Activated CD4-positive, alpha-beta T cell treated with anti-CD3 and anti-CD28 coated beads, Interleukin-2, amount 50 U/mL, for 16 hours (primary cell): ENCODE measurements around the gene RAB8A.

ENCODE experiments used
- DNase-seq: peaks from one replicate; pipeline ENCODE4 v3.0.0-alpha.2; 2020

Gene RAB8A

DNA sequence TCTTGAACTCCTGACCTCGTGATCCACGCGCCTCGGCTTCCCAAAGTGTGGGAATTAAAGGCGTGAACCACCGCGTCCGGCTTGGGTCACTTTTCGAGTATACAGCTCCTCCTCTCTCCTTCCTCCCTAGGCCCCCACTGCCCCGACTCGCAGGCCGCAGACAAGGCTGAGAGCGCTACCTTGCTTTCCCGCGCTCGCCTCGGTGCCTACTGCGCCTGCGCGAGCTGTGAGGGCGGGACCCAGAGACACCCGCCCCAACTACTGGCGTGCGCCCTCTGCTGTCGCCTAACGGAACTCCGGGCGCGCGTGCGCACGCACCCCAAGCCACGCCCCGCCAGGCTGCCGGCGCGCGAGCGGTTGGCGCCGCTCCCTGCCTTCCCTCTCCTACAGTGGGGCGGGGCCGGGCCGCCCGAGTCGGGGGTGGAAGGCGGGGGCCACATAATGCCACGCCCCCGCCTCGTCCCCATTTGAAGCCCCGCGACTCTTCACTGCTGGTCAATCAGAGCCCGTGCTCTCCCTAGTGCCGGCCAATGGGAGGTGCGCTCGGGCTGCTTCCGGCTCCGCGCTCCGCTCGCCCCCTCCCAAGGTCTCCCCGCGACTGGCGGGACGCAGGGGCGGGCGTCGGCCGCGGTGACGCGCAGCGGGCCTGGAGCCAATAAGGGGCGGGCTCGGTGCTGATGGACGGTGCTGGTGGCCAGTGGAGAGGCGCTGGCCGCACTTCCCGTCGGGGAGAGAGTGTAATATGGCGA, at the start of gene RAB8A:
RAB8A (plus strand) TSS at position 730 of the 749 bp plus-strand sequence; CDS start at position 743, 13 bp downstream.
- DNase-seq = peak; percentile 99

DNA sequence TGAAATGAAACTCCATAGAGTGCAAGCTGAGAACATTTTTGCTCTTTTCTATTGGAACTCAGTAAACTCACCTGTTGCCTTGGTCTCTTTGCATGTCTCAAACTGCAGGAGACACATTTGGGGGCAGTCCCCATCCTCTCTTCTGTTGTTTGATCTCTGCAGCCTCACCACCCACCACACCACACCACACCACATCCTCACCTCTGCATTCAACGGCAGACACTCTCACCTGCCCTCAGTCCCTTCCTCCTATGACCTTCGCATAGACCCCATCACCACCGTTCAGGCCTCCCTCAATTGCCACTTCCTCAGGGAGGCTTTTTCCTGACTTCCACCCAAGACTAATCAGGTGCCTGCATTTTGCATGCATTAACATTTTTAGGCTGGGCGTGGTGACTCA, 49.7 kb upstream of the RAB8A start:
- no peak for DNase-seq

DNA sequence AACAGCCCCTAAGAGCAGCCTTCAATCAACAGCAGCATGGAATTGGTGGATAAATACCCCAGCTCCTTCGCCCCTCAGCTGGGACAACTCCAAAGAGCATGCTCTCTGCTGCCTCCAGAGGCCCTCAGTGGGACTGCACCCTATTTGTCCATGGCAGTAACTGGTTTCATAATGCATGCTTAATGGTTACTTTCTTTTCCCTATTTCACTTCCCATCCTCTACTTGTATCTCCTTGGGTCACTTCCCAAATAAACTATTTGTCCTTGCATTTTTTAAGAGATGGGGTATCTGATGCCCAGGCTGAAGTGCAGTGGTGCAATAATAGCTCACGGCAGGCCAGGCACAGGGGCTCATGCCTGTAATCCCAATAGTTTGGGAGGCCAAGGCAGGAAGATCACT, 48.9 kb upstream of the RAB8A start:
- peak; percentile 70 for DNase-seq

DNA sequence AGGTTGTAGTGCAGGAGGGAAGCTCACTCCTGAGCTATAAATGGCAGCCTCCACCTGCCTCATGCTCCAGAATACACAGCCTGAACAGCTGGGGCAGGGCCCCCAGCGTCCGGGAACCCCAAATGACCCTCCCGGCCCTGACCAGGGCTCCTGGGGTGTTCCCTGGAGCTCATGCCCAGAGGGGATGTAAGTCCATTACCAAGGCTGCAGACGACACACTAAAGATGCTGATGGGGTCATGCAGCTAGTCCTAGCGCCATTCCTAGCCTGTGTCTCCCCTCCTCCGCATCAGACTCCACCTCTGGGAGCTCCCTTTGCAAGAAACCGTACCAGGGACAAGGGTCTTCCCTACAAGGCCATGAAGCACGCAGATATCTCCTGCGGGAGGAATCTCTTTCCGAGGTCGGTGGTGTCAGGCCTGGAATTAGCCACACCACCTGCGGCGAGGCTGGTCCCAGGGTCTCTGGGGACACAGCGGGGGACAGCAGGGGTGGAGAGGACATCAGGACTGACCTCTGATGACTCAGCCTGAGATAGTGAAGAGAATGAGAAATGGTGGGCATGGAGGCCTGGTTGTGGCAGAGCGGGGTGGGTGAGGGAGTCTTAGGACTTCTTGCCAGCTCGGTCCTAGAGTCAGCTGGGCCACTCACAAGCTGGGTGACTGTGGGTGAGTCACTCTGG, 47.3 kb upstream of the RAB8A start:
- DNase-seq = no peak

DNA sequence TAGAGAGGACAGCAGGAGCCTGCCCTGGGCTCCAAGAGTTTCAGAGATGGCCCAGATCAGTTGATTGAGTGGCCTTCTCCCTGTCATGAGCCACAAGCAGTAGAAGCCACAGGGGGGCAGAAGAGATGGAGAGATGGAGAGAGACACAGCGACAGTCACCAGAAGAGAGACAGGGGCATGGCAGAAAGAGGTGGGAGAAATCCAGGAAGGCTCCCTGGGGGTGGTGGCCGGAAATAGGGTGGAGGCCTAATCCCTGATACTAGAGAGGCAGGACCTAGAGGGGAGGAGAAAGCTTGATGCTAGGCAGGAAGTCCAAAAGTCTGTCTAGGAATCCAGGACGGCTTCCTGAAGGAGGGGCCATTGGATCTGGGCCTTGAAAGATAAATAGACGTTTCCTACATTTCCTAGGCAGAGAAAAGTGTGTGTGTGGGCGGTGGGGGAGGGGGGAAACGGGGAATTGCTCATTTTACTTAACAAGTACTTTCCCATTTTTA, 45.0 kb upstream of the RAB8A start:
- DNase-seq = peak; percentile 57

DNA sequence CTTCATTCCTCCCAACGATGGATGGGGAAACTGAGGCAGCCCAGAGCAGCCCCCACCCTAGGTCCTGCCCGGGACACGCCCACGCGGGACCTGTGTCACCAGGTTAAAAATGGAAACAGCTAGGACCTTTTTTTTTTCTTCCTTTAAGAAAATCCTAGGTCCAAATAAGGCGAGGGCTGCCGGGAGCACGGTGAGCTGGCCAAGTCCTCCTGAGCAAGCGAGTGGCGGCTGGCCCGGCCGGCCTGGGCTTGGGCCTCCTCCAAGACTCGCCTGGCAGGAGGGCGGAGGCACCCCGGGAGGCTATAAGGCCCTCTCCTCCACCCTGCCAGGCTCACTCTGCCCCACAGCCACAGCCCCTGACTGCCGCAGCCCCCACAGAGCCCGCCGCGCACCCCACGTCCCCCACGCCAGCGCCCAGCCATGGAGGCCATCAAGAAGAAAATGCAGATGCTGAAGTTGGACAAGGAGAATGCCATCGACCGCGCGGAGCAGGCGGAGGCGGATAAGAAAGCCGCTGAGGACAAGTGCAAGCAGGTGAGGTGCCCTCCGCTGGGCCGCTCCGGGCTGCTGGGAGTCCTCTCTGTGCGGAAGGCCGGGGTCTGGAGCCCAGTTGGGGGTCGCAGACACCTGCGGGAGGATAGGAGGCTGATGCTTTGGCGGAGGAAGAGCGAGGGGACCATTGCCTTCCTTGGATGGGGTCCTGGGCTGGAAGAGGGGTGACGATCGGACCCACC, 44.3 kb upstream of the RAB8A start:
- no peak for DNase-seq

DNA sequence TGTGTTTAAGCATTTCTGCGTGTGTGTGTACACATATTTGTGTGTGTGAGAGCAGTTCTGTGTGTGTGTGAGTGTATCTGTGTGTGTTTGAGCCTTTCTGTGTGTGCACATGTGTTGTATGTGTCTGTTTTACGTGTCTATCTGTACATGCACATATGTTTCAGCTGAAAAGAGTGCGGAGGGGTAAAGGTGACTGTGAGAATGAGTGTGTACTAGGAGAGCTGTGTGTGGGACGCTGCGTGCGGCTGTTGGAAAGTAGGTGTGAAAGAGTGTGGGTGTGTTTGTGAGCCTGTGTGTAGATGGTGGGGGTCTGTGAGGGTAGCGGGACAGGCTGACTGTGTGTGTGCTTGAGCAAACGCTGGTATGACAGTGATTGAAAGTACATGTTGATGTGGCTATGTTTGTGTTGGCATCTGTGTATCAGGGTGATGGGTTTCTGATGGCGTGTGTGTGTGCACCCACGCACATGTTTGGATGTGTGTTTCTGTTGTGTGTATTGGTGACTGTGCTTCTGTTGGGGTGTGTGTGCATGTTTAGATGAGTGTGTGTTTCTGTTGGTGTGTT, 42.9 kb upstream of the RAB8A start:
- DNase-seq = no peak

DNA sequence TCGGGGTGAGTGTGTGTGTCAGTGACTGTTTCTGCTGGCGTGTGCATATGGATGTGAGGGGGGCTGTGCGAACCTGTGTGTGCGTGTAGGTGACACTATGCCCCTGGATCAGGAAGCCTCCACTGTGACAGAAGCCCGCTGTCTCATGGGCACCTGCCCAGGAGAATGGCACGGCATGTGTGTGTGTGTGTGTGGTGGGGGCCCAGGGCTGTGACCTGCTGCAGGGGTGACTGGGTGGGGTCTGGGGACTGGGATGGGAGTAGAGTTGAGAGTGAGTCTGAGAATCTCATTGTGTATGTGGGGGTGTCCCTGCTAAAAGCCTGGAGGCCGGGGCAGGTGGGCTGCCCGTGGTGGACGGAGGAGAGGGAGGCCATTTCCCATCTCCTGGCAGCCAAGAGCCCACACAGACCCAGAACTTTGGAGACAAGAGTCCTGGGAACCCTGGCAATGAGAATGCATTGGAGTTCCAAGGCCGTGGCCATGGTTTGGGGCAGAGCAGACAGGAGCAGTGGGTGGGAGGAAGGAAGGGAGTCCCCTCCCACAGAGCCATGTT, 41.8 kb upstream of the RAB8A start:
- no peak for DNase-seq

DNA sequence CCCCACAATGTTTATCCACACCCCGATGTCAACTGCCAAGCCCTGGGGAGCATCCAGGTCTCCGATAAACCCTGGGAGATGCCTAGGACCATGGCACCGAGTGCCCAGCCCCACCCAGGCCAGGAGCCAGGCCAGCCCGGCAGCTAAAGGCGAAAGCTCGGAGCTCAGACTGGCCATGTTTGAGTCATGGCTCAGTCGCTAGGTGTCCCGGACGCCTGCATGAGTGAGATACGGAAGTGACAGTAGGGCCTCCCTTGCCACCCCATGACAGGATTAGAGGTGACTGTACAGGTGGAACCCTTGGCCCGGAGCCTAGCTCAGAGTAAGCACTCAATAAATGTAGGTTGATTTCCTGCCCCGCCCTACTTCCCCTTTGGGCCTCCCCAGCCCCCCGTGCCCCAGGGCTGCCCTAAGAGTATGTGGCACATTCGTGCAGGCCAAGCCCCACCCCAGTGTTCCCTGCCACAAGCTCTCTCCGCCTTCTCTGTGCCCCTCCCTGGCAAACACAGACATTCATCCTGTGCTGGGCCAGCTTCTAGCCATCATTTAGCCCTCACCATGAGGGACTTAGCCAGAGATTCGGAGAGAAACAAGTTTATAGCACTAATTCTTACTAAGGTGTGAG, 41.2 kb upstream of the RAB8A start:
- peak; percentile 90 for DNase-seq

DNA sequence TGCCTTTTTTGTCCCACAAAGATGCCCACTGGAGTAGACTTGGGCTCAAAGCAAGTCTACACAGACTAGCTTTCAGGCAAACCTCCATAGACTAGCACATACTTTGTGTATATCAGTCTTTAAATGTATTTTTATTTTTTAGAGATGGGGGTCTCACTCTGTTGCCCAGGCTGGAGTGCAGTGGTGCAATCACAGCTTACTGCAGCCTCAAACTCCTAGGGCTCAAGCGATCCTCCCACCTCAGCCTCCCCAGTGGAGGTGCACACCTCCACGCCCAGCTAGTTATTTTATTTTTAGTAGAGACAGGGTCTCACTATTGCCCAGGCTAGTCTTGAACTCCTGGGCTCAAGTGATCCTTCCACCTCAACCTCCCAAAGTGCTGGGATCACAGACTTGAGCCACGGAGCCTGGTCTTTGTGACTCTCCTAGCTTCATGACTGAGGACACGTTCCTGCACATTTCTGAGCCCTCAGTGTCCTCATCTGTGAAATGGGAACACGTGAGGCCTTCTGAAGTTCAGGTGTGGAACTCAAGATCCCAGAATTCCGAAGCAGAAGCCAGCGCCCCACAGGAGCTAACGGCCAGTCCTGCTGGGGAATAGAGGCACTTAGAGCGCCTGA, 40.5 kb upstream of the RAB8A start:
- DNase-seq = no peak

DNA sequence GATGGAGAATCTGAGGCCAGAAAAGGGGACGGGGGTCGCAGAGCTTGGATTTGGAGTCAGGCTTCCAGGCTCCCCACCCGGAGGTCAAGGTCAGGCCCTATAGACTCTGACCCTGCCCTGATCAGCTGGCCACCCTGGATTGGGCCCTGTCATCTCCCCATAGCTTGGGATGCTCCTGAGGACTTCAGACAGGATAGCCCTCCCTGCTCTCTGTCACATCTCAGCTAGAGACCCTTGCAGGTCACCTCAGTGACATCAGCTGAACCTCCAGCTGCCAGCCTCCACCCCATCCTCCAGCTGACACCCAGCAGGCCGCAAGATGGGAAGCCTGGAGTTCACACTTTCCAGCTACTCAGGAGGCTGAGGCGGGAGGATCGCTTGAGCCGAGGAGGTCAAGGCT, 38.2 kb upstream of the RAB8A start:
- DNase-seq = no peak

DNA sequence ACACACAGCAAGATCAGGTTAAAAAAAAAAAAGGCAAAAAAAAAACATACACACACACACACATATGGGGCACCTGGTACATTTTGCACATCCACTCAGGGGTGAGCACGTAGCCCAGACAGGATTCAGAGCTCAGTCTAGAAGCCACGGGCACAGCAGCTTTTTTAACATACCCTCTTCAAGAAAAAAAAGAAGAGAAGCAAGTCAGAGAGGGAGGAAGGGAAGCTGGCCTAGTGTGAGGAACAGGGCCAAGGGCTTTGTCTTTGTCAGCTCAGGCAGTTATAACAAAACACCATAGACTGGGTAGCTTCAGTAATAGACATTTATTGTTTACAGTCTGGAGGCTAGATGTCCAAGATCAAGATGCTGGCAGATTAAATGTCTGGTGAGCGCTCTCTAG, 37.7 kb upstream of the RAB8A start:
- no peak for DNase-seq

DNA sequence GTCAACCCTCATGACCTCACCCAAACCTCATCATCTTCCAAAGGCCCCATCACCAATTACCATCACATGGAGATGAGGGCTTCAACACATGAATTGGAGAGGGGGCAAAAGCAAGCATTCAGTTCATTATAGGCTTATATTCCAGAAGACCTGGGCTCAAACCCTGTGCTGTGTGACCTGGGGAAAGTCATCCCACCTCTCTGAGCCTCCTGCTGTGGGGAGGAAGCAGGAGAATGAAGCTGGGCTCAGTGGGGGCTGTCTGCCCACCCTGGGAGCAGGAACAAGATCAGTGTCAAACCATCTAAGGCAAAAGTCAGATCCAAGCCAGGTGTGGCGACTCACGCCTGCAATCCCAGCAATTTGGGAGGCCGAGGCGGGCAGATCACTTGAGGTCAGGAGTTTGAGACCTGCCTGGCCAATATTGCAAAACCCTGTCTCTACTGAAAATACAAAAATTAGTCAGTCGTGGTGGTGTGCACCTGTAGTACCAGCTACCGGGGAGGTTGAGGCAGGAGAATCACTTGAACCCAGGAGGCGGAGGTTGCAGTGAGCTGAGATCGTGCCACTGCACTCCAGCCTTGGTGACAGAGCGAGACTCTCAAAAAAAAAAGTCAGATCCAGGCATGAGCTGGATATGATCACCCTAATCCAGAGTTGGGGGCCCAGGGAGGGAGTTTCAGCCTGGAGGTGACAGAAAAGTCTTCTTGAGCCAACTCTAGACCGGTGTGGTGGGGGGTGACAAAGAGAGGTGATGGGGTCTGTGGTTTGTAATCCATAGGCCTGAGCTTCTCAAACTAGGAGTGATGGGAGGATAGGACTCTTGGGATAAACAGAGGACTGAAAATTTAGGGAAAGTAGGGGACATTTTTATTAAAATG, 37.0 kb upstream of the RAB8A start:
- no peak for DNase-seq

DNA sequence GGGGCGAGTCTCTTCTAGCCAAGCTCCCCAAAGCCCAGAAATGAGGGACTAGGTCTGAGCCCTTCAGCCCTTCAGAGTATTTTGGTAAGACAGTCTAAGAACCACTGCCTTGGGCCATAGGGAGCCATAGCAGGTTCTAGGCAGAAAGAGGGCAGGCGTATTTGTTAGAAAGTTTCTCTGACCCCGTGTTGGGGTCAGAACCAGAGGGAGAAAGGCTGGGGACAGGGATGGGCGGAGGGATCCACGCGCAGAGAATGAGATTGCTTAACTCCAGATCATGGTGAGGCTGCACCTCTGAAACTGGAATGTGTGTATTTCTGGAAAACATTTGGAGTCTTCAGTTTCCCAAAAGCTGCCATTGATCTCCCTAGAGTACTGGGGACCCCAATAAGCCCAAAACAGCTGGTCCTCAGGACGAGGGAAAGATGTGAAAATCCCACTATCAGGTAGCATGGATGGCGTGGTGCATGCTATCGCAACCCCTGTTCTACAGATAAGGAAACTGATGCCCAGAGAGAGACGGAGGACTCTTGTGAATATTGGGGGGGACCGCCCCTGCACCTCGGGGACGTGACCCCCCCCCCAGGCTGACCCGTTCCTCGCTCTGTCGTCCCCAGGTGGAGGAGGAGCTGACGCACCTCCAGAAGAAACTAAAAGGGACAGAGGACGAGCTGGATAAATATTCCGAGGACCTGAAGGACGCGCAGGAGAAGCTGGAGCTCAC, 36.1 kb upstream of the RAB8A start:
- no peak for DNase-seq

DNA sequence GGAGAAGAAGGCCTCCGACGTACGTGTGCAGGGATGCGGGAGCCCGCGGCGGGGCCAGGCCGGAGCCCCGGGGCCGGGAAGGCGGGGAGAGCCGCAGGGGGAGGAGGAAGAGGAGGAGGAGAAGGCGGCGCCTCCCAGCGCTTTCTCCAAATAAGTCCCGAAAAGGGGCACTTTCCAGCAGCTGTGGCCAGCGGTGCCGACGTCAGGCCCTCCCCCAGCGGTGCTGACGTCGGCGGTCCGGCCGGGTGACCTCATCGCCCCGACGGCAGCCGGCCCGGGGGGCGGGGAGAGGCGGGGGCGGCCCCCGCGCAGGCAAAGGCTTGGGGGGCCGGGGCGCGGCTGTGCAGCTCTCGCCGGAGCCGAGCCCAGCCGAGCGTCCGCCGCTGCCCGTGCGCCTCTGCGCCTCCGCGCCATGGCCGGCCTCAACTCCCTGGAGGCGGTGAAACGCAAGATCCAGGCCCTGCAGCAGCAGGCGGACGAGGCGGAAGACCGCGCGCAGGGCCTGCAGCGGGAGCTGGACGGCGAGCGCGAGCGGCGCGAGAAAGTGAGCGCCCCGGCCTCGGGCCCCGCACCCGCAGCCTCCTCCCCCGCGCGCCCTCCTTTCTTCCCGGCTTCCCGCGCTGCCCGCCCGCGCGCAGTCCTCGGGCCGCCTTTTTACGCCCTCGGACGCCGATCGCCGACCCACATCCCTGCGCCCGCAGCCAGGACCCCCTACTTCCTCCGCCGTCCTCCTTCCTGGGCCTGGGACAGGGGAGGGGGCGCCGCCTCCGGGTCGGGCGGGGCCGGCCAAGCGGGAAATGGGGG, 35.3 kb upstream of the RAB8A start, which contains the start of gene TPM4:
TPM4 (plus strand) TSS at position 342 of the 804 bp plus-strand sequence; CDS start at position 413, 71 bp downstream.
- DNase-seq = peak; percentile 95

DNA sequence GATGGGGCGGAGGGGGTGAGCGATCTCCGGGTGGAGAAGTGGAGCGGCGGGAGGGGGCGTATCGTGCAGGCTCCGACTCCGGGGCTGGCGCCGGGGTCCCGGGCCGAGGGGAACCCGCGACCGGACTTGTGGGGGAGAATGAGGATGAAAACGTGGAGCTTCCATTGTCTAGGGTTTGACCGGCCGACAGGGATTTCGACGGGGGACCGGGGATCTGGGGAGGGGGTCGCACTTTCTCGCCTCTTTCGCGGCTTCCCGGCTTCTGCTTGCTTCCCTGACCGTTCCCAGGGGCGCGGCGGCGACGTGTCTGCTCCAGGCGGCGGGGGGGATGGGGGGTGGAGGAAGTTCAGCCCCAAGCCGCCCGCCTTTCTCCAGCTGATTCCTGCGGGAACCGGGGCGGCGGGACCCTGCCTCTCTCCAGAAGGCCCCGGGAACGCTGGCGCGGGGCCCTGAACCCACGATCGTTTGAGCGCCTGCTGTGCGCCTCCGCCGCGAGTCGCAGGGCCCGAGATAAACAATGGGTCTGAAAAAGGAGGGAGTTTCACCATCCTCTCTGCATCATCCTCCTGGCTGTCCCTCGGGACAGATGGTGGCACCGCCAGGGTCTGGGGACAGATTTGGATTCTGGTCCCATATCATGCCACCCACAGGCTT, 34.6 kb upstream of the RAB8A start:
- no peak for DNase-seq

DNA sequence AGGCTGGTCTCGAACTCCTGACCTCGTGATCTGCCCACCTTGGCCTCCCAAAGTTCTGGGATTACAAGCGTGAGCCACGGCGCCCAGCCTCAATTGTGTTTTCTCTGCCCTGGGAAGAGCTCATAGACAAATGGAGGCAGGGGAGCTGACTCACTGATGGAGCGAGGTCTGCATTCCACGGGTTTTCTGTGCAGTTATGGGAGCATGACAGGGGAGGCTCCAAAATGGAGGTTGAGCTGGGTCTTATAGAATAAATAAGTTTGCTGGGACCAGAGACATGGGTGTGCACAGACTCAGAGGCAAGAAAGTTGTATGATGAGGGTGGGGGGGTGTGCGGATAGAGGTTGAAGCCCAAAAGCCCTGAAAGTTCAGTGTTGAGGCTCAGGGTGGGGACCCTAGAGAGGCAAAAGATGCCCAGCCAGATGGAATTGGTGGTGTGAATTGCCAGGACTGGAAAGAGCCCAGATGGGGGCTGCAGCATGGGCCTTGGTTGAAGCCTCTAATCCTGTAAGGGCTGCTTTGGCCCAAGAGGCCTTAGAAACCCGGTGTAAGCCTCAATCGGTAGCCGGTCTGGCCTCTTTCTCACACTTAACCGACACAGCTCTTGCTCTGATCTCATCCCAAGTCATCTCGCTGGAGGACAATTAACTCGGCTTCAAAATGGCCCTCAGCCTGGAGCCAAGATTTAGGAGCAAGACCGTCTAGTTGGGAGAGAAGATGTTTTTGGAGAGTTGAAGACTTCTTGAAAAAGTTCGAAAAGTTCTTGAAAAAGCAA, 33.5 kb upstream of the RAB8A start:
- DNase-seq = peak; percentile 68
